Measurements from ENCODE around the gene RALGDS. TPM values are rescaled to one million over a fixed set of nuclear protein-coding genes. Genes with fewer than 3 reads are reported as not detected.

RALGDS gene
- total RNA-seq, 1 donor from 2014 or later, result 64.8 TPM

- TF ChIP-seq CTCF (conservative IDR thresholded peaks at IDR 0.05), result no peak
- peak overlapping the region; percentile 77 for H3K4me3 Mint-ChIP-seq
- no peaks in the 10 kb centered on the region for H3K27me3 Mint-ChIP-seq
- DNase-seq (ENCODE audit: extremely low spot score, unreplicated experiment), result peak; percentile 88
- H3K9me3 Mint-ChIP-seq, result no peaks in the 10 kb centered on the region
- H3K27ac Mint-ChIP-seq, result peak overlapping the region; percentile 75
- H3K4me1 Mint-ChIP-seq (ENCODE audit: unreplicated experiment), result peaks cover 20% of the 10 kb centered on the region
- no peaks in the 10 kb centered on the region for H3K36me3 Mint-ChIP-seq
These were observed 28.3 kb upstream of the RALGDS start for GRCh38 chr9:133149130-133150015.

- H3K36me3 Mint-ChIP-seq, result no peaks in the 10 kb centered on the region
- no peaks in the 10 kb centered on the region for H3K9me3 Mint-ChIP-seq
- H3K27me3 Mint-ChIP-seq, result no peaks in the 10 kb centered on the region
- H3K27ac Mint-ChIP-seq, result peak overlapping the region; percentile 96
- H3K4me1 Mint-ChIP-seq (ENCODE audit: unreplicated experiment), result peaks cover 25% of the 10 kb centered on the region
- DNase-seq (ENCODE audit: extremely low spot score, unreplicated experiment), result no peak
- TF ChIP-seq CTCF (conservative IDR thresholded peaks at IDR 0.05), result no peak
- H3K4me3 Mint-ChIP-seq, result peak overlapping the region; percentile 94
These were observed 27.4 kb upstream of the RALGDS start for GRCh38 chr9:133148199-133149129.

- H3K4me3 Mint-ChIP-seq, result peak overlapping the region; percentile 94
- H3K9me3 Mint-ChIP-seq, result no peaks in the 10 kb centered on the region
- no peaks in the 10 kb centered on the region for H3K36me3 Mint-ChIP-seq
- H3K4me1 Mint-ChIP-seq (ENCODE audit: unreplicated experiment), result peaks cover 25% of the 10 kb centered on the region
- H3K27me3 Mint-ChIP-seq, result no peaks in the 10 kb centered on the region
- peak overlapping the region; percentile 96 for H3K27ac Mint-ChIP-seq
- DNase-seq (ENCODE audit: extremely low spot score, unreplicated experiment), result peak; percentile 90
- peak; percentile 97 for TF ChIP-seq CTCF (conservative IDR thresholded peaks at IDR 0.05)
These were observed 26.6 kb upstream of the RALGDS start for GRCh38 chr9:133147412-133148198.

- Mint-ChIP-seq H3K4me1 (ENCODE audit: unreplicated experiment) (peaks cover 25% of the 10 kb centered on the region), H3K9me3 (no peaks in the 10 kb centered on the region), H3K4me3 (peak overlapping the region; percentile 94), H3K27me3 (no peaks in the 10 kb centered on the region), H3K36me3 (no peaks in the 10 kb centered on the region), H3K27ac (peak overlapping the region; percentile 96)
- TF ChIP-seq CTCF (conservative IDR thresholded peaks at IDR 0.05), result no peak
- DNase-seq (ENCODE audit: extremely low spot score, unreplicated experiment), result no peak
These were observed 25.8 kb upstream of the RALGDS start for GRCh38 chr9:133146746-133147411.
